Right lung (tissue), 10 donors: ENCODE measurements around the gene MAPK14. TPM values are rescaled to one million over a fixed set of nuclear protein-coding genes. Genes with fewer than 3 reads are reported as not detected.
A peak's percentile ranks its signal among the peaks of the same experiment; 100 is the strongest.
"Not testable (repeated sequence)": the region's sequence is repeated elsewhere in the genome, so short reads cannot be mapped to it uniquely, and the experiment has no call there.

Experiments
- DNase-seq, 2 donors: peaks; one replicate each; pipeline ENCODE4 v3.0.0-alpha.2; 2013
- long read RNA-seq, 8 donors: transcript quantifications; one replicate each; lab custom pipeline, GENCODE V29; 2026
- polyA plus RNA-seq, 5 donors: library from polyadenylated mRNA; unstranded; fragments of 120-200 nt; gene quantifications; one replicate each; pipeline versions ENCODE4 v1.2.1 to v1.2.3, GENCODE V29; 2013; ENCODE audit warnings: inconsistent platforms in 1 of 5, low replicate concordance in 1 of 5; ENCODE audit not compliant: insufficient read length in 5 of 5, insufficient read depth in 1 of 5

The MAPK14 gene
- polyA plus RNA-seq: 10 to 100 TPM; 52.1 to 74.7 (median 70.9) TPM
- long read RNA-seq, donor 1, full-length matches to known transcripts: 14 of 21 reads
- long read RNA-seq, donor 1, partial matches to known transcripts: 7 of 21 reads
- long read RNA-seq, donor 1, other reads (novel, unspliced or antisense): 0 of 21 reads
- long read RNA-seq, donor 2, full-length matches to known transcripts: 11 of 11 reads
- long read RNA-seq, donor 2, partial matches to known transcripts: 0 of 11 reads
- long read RNA-seq, donor 2, other reads (novel, unspliced or antisense): 0 of 11 reads
- long read RNA-seq, donor 3, full-length matches to known transcripts: 6 of 6 reads
- long read RNA-seq, donor 3, partial matches to known transcripts: 0 of 6 reads
- long read RNA-seq, donor 3, other reads (novel, unspliced or antisense): 0 of 6 reads
- long read RNA-seq, donor 4, full-length matches to known transcripts: 13 of 18 reads
- long read RNA-seq, donor 4, partial matches to known transcripts: 5 of 18 reads
- long read RNA-seq, donor 4, other reads (novel, unspliced or antisense): 0 of 18 reads
- long read RNA-seq, donor 5, full-length matches to known transcripts: 10 of 15 reads
- long read RNA-seq, donor 5, partial matches to known transcripts: 5 of 15 reads
- long read RNA-seq, donor 5, other reads (novel, unspliced or antisense): 0 of 15 reads
- long read RNA-seq, donor 6, full-length matches to known transcripts: 10 of 10 reads
- long read RNA-seq, donor 6, partial matches to known transcripts: 0 of 10 reads
- long read RNA-seq, donor 6, other reads (novel, unspliced or antisense): 0 of 10 reads
- long read RNA-seq, donor 7, full-length matches to known transcripts: 10 of 10 reads
- long read RNA-seq, donor 7, partial matches to known transcripts: 0 of 10 reads
- long read RNA-seq, donor 7, other reads (novel, unspliced or antisense): 0 of 10 reads
- long read RNA-seq, donor 8, full-length matches to known transcripts: 3 of 3 reads
- long read RNA-seq, donor 8, partial matches to known transcripts: 0 of 3 reads
- long read RNA-seq, donor 8, other reads (novel, unspliced or antisense): 0 of 3 reads

GRCh38 chr6:36027501-36028087 is at the start of gene MAPK14:
TSS of gene MAPK14 (plus strand) at chr6:36027808. CDS start at chr6:36028158, 350 bp downstream.
- DNase-seq: peak; percentile 100

GRCh38 chr6:35980126-35980525 is 47.5 kb upstream of the MAPK14 start:
- DNase-seq: not testable (repeated sequence)

GRCh38 chr6:35980991-35981645 is 46.5 kb upstream of the MAPK14 start:
- DNase-seq: no peak

GRCh38 chr6:35984701-35985100 is 42.9 kb upstream of the MAPK14 start:
- no peak for DNase-seq

- not testable (repeated sequence) for DNase-seq
These were observed 39.6 kb upstream of the MAPK14 start for GRCh38 chr6:35988047-35988446.

GRCh38 chr6:35993150-35993549 is 34.5 kb upstream of the MAPK14 start:
- no peak for DNase-seq

GRCh38 chr6:36000451-36000850 is 27.2 kb upstream of the MAPK14 start:
- DNase-seq: no peak

- DNase-seq: no peak
These were observed 11.9 kb upstream of the MAPK14 start for GRCh38 chr6:36015666-36016065.

- DNase-seq: no peak
These were observed 9.3 kb upstream of the MAPK14 start for GRCh38 chr6:36018339-36018738.

GRCh38 chr6:36019167-36019566 is 8.4 kb upstream of the MAPK14 start:
- no peak for DNase-seq

GRCh38 chr6:36020154-36020553 is 7.5 kb upstream of the MAPK14 start:
- DNase-seq: no peak

- no peak for DNase-seq
These were observed 3.4 kb upstream of the MAPK14 start, which contains the start of gene SLC26A8 for GRCh38 chr6:36023996-36024795. TSS of gene SLC26A8 (minus strand) at chr6:36024641. CDS start at chr6:36019707, 4,934 bp downstream.

- no peak for DNase-seq
These were observed 2.2 kb upstream of the MAPK14 start for GRCh38 chr6:36025260-36025931.

- no peak for DNase-seq
These were observed 1.7 kb upstream of the MAPK14 start for GRCh38 chr6:36025932-36026327.

GRCh38 chr6:36028088-36028876 is 674 bp downstream of the MAPK14 start:
- DNase-seq: peak in 1 of 2 donors; percentile 24

GRCh38 chr6:36028877-36029324 is 1.3 kb downstream of the MAPK14 start:
- DNase-seq: peak; percentile 43 to 52

GRCh38 chr6:36029464-36029863 is 1.9 kb downstream of the MAPK14 start:
- peak; percentile 71 to 74 for DNase-seq

- no peak for DNase-seq
These were observed 4.7 kb downstream of the MAPK14 start for GRCh38 chr6:36032261-36032660.

GRCh38 chr6:36033144-36033543 is 5.5 kb downstream of the MAPK14 start:
- DNase-seq: not testable (repeated sequence)
